ENCODE results near the gene PDZK1IP1.
A peak's percentile ranks its signal among the peaks of the same experiment; 100 is the strongest.
"Not testable (repeated sequence)": the region's sequence is repeated elsewhere in the genome, so short reads cannot be mapped to it uniquely, and the experiment has no call there.

PDZK1IP1 gene

DNA sequence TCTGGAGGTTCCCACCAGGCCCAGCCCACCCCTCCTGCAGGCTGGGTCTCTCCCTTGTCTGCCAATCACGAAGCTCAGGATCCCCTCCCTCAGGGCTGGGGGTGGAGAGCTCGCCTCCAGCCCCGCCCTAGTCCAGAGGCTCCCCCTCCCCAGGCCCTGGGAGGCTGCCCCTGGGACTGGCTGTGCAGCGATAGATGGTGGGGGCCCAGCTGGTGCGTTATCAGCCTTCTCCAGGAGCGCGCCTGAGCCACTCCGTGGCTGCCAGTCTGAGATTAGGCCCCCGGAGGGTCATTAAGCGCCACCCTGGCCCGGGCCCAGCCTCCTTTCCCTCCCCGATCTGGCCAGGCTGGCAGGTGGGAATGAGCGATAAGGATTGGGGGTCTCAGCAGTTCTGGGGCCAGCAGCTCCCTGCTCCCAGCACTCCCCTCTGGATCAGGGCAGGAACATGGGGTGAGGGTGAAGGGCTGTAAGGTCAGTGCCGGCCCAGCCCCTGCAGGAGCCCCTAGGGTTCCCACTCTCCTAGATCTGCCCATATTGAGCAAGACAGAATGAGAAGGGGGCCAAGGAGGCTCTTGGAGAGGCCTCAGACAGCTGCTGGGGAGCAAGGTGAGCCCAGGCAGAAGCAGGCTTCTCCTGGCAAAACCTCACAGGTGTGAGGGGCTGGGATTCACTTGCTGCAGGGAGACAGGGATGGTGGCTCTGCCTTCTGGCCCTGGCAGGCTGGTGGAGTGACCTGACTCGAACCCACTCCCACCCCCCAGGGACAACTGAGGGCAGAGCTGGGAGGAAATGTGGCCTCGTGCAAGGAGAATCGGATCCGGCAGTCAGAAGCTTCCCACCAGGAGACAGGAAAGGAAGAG, 8.5 kb downstream of the PDZK1IP1 start:
- DNase-seq (ENCODE audit: low spot score), result peak; percentile 17

DNA sequence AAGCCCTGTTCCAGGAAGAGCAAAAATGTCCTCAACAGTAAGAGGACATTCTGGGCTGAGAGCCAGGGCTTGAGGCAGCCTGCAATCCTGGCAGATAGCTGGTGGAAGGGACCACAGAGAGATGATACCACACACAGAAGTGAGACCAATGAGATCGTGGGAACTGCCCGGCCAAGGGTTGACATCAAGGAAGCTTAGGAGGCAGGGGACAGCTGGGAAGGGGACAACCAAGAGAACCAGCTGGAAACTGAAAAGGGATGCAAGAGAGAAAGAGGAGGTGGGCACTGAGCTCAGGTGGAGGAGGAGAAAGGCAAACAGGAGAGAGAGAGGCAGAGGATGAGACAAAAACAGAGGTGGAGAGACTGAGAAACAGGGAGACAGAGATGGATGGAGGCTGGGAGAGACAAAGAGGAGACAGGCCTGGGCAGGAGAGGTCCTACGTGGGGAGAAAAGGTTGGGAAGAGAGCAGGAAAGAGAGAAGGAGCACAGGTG, 9.2 kb downstream of the PDZK1IP1 start:
- DNase-seq (ENCODE audit: low spot score), result no peak

GRCh38 chr1:47179988-47180563, 9.8 kb downstream of the PDZK1IP1 start:
- DNase-seq (ENCODE audit: low spot score), result peak; percentile 20

GRCh38 chr1:47179017-47179987, 10.5 kb downstream of the PDZK1IP1 start:
- peak; percentile 84 for DNase-seq (ENCODE audit: low spot score)

DNA sequence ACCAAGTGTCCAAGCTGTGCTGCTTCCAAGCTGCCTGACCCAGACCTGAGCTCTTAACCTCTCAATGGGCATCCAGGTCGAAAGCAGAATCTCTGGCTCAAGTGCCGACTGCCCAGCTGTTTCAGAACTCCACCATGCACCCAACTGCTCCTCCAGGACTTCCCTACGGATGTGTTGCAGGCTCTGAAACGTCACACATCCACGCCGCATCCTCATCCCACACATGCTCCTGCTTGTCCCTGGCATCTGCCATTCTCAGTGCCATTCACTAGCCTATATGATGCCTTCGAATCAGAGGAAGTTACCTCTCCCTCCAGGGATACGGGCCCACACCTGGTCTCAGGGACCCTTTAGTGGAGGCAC, 11.2 kb downstream of the PDZK1IP1 start:
- DNase-seq (ENCODE audit: low spot score), result no peak

DNA sequence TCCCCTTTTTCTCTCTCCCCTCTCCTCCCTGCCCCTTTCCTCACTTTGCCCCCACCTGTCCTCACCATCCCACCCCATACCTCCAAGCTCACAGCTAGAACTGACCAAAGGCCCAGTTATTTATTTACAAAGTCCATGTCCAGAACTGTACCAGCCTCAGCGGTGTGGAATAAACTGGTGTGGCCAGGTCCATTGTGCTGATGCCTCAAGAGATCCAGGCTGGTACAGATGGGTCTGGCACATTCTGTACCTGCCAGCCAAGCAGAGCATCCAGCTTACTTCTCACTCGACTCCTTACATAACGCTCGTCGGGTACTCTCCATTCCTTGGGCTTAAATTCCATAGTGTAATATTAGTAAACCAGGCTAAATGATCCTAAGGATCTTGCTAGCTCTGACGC, 11.8 kb downstream of the PDZK1IP1 start:
- DNase-seq (ENCODE audit: low spot score), result no peak

GRCh38 chr1:47175227-47175934, 14.5 kb downstream of the PDZK1IP1 start:
- peak; percentile 77 for DNase-seq (ENCODE audit: low spot score)

GRCh38 chr1:47174656-47175020, 15.2 kb downstream of the PDZK1IP1 start:
- DNase-seq (ENCODE audit: low spot score), result no peak

- no peak for DNase-seq (ENCODE audit: low spot score)
These were observed 17.1 kb downstream of the PDZK1IP1 start for GRCh38 chr1:47172782-47173181.

- no peak for DNase-seq (ENCODE audit: low spot score)
These were observed 25.3 kb downstream of the PDZK1IP1 start for GRCh38 chr1:47164552-47164951.

DNA sequence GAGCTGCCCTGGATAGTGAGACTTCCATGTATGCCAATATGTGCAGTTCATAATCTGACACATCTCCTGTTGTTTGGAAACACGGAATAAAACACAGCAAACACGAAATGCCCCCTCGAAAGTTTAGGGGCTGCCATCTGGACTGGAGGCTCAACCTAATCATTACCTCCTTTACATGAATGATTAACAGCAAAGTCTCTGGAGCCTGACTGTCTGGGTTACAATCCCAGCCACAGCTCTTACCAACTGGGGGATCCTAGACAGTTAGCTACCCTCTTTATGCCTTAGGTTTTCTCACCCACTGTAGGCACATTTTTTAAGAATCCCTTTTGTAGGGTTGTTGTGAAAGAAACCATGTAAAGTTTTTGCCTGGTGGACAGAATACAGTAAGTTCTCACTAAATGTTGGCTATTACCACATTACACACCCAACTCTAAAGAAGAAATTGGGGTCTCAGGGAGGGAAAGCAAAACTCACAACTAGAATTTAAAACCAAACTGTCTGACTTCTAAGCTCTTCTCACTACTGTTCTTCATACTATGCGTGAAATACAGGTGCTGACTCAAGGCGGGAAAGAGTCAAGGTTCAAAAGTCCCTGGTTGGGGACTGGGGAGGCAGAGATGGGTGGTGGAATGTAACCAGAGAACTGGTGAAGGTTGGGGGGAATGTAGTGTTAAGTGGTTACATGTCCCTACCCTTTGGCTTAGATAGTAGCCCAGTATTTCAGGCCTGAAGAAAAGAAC, 28.4 kb downstream of the PDZK1IP1 start:
- DNase-seq (ENCODE audit: low spot score), result no peak

DNA sequence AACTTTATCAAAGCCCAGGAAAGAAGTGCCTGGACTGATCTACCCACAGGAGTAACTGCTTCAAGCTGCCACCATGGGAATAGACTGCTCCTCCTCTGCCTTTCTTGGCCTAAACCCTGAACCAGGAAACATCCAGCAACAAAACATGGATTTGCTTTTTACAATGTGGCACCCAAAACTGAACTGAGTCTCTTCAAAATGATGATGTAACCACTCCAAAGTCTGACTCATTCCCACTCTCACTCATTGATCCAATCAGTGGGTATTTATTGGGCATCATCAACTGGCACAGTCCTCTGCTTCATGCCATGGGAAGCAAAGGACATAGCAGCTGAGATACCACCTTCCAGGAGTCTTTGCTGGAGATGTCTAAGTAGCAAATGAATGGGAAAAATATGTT, 29.1 kb downstream of the PDZK1IP1 start:
- DNase-seq (ENCODE audit: low spot score), result no peak

DNA sequence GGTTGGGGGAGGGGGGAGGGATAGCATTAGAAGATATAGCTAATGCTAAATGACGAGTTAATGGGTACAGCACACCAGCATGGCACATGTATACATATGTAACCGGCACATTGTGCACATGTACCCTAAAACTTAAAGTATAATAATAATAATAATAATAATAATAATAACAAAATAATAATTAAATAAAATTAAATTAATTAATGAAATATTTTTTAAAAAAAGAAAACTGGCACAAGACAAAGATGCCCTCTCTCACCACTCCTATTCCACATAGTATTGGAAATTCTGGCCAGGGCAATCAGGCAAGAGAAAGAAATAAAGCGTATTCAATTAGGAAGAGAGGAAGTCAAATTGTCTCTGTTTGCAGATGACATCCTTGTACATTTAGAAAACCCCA, 31.9 kb downstream of the PDZK1IP1 start:
- not testable (repeated sequence) for DNase-seq (ENCODE audit: low spot score)

GRCh38 chr1:47156457-47156856, 33.4 kb downstream of the PDZK1IP1 start:
- DNase-seq (ENCODE audit: low spot score), result not testable (repeated sequence)

- DNase-seq (ENCODE audit: low spot score), result not testable (repeated sequence)
These were observed 40.7 kb downstream of the PDZK1IP1 start for GRCh38 chr1:47149162-47149561.

GRCh38 chr1:47147047-47147785, 42.6 kb downstream of the PDZK1IP1 start:
- DNase-seq (ENCODE audit: low spot score), result no peak

GRCh38 chr1:47146495-47146894, 43.3 kb downstream of the PDZK1IP1 start:
- not testable (repeated sequence) for DNase-seq (ENCODE audit: low spot score)

DNA sequence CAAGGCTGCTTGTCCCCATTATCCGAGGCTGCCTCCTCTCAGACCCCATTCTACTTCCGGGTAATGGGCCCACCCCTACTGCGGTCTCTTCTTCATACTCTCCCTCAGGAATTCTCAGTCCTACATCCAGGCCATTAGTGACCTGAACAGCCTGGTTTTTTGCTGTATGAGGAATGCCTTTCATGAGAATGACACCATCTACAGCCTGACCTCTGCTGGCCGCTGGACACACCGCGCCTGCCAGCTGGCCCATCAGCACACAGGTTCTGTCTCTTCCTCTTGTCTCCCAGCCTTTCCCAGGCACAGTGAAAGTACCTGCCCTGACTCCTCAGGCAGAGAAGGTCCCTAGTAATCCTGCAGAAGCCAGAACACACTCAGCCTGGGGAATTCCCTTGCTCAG, 46.2 kb downstream of the PDZK1IP1 start:
- DNase-seq (ENCODE audit: low spot score), result not testable (repeated sequence)

GRCh38 chr1:47140358-47140757, 49.5 kb downstream of the PDZK1IP1 start:
- not testable (repeated sequence) for DNase-seq (ENCODE audit: low spot score)

DNA sequence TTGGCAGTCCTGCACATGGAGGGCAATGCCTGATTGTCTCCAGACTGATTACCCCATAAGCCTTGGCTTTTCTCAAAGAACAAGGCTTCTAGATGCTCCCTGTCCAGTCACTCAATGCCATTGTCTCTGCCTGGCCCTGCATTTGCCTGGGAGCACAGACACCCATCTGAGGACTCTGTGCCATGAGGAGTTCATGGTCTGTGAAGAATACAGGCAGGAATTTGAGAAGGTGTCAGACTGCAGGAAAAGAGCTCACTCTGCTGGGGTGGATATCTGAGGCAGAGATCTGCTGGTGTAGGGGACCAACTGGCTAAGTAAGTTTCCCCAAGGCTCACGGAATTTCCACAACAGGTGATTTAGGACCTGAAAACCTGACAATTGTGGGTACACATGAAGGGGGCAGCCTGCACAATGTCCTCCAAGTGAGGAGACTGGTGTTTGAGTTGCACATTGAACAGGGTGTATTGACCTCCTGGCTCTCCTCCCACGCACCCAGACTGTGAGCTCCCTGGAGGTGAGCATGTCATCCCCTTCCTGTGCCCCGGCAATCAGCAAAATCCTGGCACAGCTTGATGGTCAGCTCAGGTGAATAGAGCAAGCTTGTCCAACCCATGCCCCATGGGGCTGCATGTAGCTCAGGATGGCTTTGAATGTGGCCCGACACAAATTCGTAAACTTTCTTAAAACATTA, 51.8 kb downstream of the PDZK1IP1 start:
- DNase-seq (ENCODE audit: low spot score), result no peak
